Measurements from ENCODE around the gene BICD1.
A peak's percentile ranks its signal among the peaks of the same experiment; 100 is the strongest.
"Not testable (repeated sequence)": the region's sequence is repeated elsewhere in the genome, so short reads cannot be mapped to it uniquely, and the experiment has no call there.

Gene BICD1

DNA sequence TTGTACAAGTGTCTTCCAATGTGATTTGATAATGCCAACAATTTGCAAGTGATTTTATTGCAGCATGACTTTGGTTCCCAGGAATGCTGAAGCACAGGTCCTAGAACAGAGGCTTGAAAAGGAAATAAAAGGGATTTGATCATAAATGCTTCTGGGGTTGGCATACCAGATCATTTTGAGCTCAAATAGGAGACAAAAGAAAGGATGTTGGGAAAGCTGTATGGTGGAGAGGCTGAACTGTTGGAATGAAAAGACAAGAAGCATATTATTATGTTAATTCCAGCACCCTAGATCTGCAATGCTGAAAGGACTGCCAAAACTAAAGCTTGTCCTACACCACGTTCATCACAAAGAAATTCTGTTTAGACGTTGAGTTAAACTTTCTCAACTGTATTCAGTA lies 143.1 kb downstream of the BICD1 start:
- no peak for DNase-seq

DNA sequence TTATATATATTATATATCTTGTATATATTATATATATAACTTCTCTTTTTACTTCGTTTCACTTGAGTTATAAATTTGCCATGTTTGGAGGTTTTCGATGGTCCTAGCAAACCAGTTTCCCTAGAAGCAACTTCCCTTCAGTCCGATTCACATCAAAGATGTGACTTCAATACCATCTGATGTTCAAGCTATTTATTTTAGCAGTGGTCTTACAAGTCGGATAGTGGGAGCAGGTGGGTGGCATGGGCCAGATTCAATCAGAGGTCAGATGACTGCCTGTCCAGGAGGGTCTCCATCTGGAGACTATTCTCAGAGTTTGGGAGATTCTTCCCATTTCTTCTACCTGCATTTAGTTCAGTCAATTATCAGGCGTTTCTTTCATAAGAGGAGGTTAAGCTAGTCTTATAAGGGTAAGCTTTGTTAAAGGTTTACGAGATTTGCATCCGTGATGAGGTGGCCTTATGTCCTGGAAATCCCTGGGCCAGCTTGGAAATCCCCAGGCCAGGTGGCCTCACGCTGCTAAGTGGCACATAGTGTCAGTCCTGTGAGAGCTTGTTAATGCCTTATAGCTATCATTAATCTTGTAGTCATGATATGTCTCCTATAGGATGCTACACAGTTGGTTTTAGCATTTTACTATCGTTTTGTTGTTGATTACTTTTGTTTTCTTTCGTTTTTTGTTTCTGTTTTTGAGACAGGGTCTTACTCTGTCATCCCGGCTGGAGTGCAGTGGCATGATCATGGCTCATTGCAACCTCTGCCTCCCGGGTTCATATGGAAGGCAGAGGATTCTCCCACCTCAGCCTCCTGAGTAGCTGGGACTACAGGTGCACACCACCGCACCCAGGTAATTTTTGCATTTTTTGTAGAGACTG lies 145.8 kb downstream of the BICD1 start:
- no peak for DNase-seq

DNA sequence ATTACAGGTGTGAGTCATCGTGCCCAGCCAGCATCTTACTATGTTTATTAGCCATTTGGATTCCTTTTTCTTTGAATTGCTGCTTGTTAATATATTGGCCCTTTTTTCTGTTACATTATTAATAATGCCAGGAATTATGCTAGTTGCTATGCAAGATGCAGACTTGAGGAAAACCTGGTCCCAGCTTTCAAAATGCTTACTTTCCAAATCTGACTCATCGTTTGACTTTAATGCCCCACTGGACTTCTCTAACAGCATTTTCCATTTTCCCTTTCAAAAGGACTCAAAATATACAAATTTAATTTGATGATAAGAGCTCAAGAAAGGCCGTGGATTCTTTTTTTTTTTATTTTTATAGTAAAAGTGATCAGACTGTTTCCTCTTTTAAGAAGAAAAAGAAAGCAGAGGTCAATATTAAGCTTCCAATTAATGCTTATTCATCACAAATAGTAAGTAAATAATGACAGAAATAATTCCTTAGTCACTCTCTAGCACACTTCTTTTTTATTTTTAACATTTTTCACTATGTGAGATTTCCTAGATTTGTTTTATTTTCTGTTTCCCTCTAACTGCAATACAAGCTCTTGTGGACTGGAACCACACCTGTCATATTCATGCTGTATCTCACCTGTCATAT lies 146.6 kb downstream of the BICD1 start:
- no peak for DNase-seq

DNA sequence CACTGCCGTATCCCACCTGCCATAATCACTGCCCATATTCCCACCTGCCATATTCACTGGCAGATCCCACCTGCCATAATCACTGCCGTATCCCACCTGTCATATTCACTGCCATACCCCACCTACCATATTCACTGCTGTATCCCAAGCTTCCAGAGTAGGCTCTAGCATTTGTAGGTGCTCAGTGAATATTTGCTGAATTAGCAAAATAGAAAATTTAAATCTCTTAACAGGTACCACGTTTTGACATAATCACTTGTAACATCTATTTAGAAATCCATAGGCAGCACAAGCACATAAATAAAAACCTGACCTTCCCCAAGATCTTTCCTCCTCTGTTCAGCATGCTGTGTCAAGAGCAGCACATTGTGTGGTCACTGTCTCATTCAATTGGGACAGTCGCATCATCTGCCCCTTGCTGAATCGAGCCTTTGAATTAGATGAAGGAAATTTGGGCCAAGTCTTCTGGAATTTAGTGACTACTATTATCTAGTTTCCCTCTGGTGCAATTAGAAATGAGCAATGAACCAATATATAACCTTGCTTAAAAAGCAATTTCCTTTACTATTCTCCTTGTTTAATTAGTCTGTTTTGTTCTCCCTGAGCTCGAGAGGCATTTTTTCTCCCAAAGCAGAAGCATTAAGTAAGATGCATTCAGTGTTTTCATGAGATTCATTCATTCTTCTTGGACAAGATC lies 147.8 kb downstream of the BICD1 start:
- no peak for DNase-seq

DNA sequence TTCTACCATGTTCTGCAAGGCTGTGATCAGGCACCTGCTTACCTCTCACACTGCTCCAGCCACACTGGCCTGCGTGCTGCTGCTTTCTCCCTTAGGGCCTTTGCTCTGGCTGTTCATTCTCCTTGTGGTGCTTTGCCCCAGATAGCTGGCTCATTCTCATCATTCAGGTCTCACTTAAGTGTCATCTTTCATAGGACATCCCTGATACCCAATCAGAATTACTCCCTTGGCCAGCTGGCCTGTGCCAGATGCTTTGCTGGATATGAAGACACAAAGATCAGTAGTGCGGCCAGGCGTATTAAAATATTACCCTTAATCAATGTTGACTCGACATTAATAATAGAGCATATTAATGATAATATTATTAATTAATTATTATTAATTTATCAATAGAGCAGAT lies 148.9 kb downstream of the BICD1 start:
- no peak for DNase-seq

DNA sequence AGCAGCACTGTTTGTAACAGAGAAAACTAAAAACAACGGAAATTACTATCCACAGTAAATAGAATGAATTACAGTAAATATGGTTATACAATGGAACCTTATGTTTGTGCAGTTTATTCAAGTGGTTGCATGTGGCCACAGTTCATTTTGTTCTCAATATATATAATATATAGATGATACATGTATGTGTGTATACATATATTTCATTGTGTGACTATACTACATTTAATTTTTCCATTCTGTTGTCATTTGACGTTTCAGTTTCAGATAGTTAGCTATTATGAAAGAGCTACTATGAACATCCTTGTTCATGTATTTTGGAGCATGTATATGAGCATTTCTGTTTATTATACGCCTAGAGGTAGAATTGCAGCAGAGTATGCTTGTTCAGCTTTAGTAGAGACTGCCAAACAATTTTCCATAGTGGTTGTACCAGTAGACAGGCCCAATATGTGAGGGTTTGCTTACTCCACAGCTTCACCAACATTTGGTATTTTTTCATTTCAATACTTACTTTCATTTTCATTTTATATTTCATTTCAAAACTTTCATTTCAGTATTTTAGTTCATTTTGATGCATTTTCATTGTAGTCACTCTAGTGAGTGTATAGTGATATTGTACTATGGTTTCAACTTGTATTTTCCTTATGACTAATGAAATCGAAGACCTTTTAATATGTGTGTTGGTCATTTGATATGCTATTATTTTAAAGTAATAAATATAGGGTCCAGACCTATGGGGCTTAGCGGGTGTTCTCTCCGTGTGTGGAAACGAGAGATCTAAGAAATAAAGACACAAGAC lies 151.2 kb downstream of the BICD1 start:
- no peak for DNase-seq

DNA sequence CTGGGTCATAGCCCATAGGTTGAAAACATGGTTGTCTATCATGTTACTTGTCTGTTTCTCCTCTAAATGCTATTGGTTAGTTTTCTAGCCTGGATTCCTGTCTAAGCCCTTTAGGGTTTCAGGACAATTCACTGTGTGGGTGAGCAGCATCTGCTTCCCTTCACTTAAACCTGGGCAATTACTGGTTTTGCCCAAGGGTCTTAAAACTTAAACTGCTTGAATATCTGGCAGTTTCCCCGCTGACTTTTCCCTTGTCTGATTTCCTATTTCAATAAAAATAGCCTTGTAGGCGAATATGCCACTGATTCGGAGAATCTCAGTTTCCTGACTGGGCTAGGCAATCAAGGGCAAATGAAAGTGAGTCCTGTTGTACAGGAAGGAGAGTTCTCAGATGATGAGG lies 154.0 kb downstream of the BICD1 start:
- no peak for DNase-seq

DNA sequence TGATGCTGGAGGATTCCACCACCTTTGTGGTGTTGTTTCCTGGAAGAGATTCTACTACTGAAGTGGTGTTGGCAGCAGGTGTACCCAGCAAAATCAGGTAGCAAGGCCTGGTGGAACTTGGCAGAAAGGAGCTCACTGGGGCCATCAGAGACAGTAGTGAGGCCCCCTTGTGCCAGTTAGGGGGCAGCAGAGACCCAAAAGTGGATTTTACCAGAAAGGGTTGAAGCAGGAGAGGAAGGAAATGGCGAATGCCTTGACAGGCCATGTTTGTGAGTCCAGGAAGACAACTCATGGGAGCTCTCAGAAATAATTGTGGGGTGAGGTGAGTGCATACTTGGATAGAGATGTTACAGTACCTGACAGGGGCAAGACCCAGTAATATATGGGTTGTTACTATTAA lies 155.0 kb downstream of the BICD1 start:
- peak; percentile 64 for DNase-seq

DNA sequence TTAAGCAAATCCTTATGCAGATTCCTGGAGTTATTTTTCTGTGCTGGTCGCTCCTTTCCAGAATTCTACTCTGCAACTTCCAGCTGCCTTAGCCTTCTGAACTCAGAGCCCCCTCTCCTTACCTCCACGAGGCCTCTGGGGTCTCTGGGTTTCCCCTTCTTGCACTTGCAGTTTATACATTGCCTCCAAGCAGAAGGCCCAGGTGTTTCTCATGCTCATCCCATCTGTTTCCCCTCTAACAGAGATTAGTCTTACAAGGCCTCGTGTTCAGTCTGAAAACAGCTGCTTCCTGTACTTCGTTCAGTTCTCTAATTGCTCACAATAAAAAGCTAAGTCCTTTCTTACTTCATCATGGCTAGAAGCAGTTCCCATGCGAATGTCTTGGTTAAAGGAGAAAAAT lies 158.3 kb downstream of the BICD1 start:
- DNase-seq, result peak; percentile 79

DNA sequence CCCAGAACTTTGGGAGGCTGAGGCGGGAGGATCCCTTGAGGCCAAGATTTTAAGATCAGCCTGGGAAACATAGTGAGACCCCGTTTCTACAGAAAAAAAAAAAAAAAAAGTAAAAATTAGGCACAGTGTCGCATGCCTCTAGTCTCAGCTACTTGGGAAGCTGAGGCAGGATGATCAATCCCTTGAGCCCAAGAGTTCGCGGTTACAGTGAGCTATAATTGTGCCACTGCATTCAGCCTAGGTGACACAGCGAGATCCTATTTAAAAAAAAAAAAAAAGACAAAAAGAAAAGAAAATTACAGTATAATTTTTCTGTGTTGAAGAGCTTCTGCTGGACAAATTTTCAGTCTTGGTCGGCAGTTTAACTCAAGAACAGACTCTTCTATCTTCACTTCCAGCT lies 158.8 kb downstream of the BICD1 start:
- no peak for DNase-seq

DNA sequence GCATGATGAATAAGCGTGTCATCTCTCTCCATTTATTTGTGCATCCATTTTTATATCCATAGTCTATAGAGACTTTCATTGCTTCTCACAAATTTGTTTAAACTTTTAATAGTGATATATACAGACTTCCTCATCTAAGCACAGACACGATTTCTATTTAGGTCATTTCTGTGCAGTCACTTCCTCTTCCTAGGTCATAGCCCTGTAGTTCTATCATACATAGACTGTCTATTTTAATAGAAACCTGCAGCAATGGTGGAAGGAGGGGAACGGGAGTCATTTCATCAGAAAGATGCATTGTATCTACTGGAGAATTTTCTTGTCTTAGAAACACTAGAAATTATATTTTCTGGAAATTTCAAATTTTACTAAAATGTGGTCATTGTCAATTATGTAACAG lies 159.3 kb downstream of the BICD1 start:
- peak; percentile 69 for DNase-seq

DNA sequence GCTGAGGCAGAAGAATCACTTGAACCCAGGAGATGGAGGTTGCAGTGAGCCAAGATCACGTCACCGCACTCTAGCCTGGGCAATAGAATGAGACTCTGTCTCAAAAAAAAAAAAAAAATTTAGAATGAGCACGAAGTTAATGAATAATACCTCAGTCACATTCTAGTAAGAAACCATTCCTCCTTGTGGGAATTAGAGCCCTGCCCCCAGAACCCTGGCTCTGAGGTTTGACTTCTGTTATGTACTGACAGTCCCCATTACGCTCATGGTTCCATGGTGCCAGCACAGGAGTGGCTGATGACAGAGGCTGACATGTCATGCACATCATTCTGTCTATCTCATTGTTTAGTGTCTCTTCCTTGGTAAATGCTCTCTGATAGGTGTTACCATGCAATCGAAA lies 160.1 kb downstream of the BICD1 start:
- DNase-seq, result no peak

DNA sequence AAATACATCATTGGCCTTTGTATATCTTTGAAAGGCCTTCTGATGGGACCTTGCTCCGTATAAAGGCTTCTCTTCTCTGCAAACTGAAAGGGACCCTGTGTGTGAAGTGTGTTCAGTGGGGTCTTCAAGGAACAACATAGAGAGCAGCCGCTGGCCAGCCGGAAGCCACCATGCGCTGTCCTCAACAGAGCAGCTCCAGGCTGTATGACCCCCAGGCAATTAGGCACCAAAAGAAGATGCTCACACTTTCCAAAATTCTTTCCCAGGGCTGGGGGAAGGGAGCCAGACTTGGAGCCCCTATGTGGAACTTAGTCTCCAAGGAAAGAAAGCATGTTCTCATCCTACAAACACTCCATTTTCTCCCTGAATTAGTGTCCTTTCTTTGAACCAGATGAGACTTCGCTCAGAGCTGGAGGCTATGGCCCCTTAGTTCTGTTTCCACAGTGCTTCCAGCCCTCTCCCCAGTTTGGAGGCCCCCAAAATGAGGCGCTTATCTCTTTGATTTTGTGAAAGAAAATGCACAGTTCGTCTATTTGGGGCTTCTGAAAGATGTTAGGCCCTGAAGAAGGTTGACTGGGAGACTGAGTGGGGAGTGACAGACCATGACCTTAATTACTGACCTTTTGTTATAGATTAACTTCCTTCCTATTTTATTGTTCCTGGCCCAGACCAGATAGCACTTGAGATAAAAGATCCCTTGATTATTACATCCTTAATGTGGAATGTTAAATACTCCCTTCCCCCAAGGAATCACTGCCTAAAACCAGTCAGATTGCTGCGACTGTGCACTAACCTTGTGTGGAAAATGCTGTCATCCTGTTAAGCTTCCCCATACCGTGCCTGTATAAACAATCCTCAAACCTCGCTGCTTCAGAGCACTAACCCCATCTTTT lies 164.4 kb downstream of the BICD1 start:
- DNase-seq, result no peak

DNA sequence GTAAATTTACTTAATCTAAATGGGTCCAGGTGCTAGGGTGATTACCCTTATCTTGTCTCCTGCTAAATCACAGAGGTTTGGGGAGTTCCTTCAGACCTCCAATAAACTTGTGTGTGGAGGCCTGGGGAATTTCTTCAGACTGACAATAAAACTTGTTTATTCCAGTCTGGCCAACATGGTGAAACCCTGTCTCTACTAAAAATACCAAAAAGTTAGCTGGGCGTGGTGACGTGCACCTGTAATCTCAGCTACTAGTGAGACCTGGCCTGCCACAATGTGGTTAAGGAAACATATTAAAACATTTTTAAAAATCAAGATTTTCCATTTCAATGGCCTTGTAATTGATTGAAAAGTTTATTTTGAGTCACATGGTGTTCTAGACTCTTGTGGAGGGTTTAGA lies 165.8 kb downstream of the BICD1 start:
- DNase-seq, result no peak

DNA sequence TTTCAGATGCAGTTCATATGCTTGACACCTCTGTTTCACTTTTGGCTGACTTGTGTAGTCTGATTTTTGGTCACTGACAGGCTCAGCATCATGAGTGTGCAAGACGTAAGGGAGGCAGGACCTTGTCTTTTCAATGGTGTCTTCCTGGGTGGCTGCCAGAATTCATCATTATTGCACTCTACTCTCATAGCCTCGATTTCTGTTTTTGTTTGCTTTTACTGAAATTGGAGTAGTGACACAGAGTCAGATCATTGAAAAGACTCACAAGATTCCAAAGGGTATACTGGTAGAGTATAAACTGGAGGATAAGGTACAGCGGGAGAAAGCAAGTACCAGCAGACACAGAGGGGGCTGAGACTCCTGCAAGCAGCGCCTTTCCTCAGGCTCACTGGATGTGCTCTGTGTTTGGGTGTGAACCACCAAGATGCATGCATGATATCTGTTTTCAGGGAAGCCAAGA lies 166.4 kb downstream of the BICD1 start:
- DNase-seq, result peak; percentile 47

DNA sequence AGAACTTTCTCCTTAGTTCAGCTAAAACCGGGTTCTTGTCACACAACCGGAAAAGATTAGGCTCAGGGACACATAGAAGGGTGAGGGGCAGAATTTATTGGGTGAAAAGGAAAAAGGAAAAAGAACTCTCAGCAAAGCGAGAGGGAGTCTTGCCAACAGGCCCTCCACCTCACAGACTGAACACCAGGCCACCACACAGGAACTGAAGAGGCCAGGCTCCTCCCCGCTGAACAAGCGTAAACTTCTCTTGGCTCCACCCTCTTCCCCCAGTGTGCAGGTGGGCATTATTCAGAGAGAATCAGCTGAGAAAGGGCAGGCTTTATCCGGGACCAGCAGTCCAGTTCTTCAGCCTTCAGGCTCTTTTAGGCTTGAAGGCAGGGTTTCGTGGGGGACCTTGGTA lies 167.1 kb downstream of the BICD1 start:
- peak; percentile 82 for DNase-seq

DNA sequence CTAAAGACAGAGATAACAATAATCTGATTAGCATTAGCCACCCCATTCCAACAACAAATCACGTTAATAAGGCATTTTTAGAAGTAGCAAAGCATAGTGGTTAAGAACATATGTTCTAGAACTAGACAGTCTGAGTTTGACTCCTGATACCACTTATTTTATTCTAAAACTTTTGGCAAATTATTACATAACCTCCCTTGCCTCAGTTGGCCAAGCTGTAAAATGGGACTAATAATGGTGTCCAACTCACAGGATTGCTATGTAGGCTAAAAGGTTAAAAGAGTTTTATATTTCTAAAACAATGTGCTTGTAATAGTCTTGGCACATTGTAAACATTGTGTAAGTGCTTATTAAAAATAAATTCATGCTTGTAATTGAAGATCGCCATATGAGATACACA lies 168.0 kb downstream of the BICD1 start:
- no peak for DNase-seq

DNA sequence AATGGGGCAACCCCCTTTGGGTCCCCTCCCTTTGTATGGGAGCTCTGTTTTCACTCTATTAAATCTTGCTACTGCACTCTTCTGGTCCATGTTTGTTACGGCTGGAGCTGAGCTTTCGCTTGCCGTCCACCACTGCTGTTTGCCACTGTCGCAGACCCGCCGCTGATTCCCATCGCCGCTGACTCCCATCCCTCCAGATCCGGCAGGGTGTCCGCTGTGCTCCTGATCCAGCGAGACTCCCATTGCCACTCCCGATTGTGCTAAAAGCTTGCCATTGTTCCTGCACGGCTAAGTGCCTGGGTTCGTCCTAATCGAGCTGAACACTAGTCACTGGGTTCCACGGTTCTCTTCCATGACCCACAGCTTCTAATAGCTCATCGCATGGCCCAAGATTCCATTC lies 168.9 kb downstream of the BICD1 start:
- not testable (repeated sequence) for DNase-seq

DNA sequence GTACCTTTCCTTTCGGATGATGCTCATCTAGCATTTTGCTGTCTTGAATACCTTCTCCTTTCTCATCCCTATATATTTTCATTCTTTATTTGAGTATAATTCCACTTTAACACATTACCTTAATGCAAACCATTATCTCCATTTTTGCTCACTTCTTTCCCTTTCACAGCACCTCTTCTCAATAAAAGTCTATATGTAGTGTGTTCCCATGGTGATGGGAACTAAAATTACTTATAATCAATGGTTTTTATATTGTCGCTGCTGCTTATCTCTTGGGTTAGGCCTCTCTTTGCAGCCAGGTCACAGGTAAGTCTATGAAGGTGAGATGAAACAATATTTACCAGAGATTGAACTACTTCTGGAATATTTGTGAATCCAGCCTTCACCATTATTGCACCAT lies 171.1 kb downstream of the BICD1 start:
- DNase-seq, result no peak

DNA sequence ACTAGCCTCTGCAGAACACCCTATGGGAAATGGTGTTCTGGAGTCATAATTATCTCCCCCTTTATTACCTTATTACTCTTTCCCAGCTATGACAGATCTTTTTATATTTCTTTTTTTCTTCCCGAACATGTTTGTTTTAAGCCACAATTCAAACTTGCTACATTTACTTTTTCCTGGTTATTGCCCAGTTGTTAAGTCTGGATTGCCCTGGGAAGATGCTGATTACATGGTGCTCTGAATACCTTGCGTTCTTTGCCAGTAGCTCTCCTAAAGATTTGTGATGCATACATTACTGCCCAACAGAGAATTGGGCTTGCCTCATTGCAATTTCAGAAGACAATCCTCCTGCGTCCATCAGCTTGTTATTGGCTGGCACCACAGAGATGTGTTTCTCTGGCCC lies 174.5 kb downstream of the BICD1 start:
- no peak for DNase-seq

DNA sequence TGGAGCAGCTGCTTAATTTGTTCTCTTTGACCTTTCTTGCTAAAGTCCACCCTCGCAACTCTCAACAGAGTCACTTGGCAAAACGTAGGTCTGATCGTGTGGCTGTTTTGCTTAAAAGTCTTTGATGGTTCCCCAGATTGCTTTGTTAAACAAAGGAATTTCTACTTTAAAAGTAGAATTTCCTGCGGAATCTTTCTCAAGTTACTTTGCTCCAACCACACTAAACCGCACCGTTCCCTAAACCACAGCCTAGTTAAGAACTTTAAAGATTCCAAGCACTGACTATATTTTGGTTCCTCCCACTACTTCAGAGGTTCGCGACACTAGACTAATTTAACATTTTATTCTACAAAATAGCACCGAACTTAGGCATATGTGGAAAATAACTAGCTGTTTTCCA lies 177.9 kb downstream of the BICD1 start:
- DNase-seq, result no peak

DNA sequence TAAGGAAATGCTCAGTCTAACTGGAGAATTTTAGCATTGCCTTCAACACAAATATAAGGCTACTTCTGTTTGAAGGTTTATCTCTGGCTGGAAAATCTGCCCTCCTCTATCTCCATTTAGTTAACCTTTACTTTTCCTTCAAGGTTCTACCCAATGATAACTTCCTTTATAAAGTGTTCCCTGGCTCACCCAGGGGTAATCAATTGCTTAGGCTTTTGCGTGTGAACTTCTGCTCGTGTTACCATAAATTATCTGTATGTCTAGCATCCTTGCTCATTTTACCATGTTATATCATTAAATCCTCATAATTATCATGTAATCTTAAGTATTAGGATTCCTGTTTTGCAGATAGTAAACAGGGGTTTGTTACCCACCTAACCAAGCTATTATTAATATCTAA lies 178.4 kb downstream of the BICD1 start:
- DNase-seq, result no peak
